Astrocyte (in vitro differentiated cells and primary cell): ENCODE data around the gene FGD2. TPM values are rescaled to one million over a fixed set of nuclear protein-coding genes. Genes with fewer than 3 reads are reported as not detected.

ENCODE experiments used
- DNase-seq: peaks from one replicate; pipeline ENCODE4 v3.0.0-alpha.2; 2010; ENCODE audit warnings: low read depth
- FAIRE-seq: peaks from 2 replicates; lab custom pipeline; 2011; peaks lifted over from hg19 to GRCh38; lab: Jason Lieb, UNC
- H2AFZ ChIP-seq: 2 replicates; pipeline ENCODE4 v1.6.0; 2012; ENCODE audit warnings: low read depth, low read length, inconsistent platforms
- H3K27ac ChIP-seq: 2 replicates; pipeline ENCODE4 v1.5.1; 2011; ENCODE audit warnings: low read depth, low read length, inconsistent platforms
- H3K27me3 ChIP-seq: 2 replicates; pipeline ENCODE4 v1.6.0; 2011; ENCODE audit warnings: low read length, inconsistent platforms; ENCODE audit not compliant: insufficient read depth
- H3K36me3 ChIP-seq: 2 replicates; pipeline ENCODE4 v1.5.1; 2011; ENCODE audit warnings: low read length, inconsistent platforms; ENCODE audit not compliant: insufficient read depth
- H3K4me1 ChIP-seq: 2 replicates; pipeline ENCODE4 v1.5.1; 2011; ENCODE audit warnings: low read length, inconsistent platforms; ENCODE audit not compliant: insufficient read depth
- H3K4me2 ChIP-seq: 2 replicates; pipeline ENCODE4 v1.6.0; 2012; ENCODE audit warnings: low read length, inconsistent platforms
- H3K4me3 ChIP-seq: 2 replicates; pipeline ENCODE4 v1.5.1; 2011; ENCODE audit warnings: low read depth, mild to moderate bottlenecking, low read length, inconsistent platforms; ENCODE audit not compliant: insufficient read depth
- H3K79me2 ChIP-seq: 2 replicates; pipeline ENCODE4 v1.6.0; 2012; ENCODE audit warnings: mild to moderate bottlenecking, low read length, inconsistent platforms; ENCODE audit not compliant: insufficient read depth
- H3K9ac ChIP-seq: 2 replicates; pipeline ENCODE4 v1.6.0; 2012; ENCODE audit warnings: mild to moderate bottlenecking, low read length, inconsistent platforms
- H3K9me3 ChIP-seq: 2 replicates; pipeline ENCODE4 v1.5.1; 2012; ENCODE audit warnings: low read depth, mild to moderate bottlenecking, low read length, inconsistent platforms; ENCODE audit not compliant: insufficient read depth
- H4K20me1 ChIP-seq: 2 replicates; pipeline ENCODE4 v1.6.0; 2012; ENCODE audit warnings: low read length, inconsistent platforms; ENCODE audit not compliant: insufficient read depth
- H3K27ac Mint-ChIP-seq: one replicate; pipeline ENCODE4 v1.8.0; 2021; ENCODE audit warnings: mild to moderate bottlenecking, mixed read lengths; ENCODE audit not compliant: unreplicated experiment
- H3K27me3 Mint-ChIP-seq: one replicate; pipeline ENCODE4 v1.8.0; 2021; ENCODE audit warnings: low read depth, mixed read lengths; ENCODE audit not compliant: unreplicated experiment
- H3K36me3 Mint-ChIP-seq: one replicate; pipeline ENCODE4 v1.8.0; 2021; ENCODE audit warnings: low read depth, mixed read lengths; ENCODE audit not compliant: unreplicated experiment
- H3K4me1 Mint-ChIP-seq: one replicate; pipeline ENCODE4 v1.8.0; 2021; ENCODE audit warnings: low read depth, mixed read lengths; ENCODE audit not compliant: unreplicated experiment
- H3K4me3 Mint-ChIP-seq: one replicate; pipeline ENCODE4 v1.8.0; 2021; ENCODE audit warnings: mild to moderate bottlenecking, moderate library complexity, mixed read lengths; ENCODE audit not compliant: unreplicated experiment
- H3K9me3 Mint-ChIP-seq: one replicate; pipeline ENCODE4 v1.8.0; 2021; ENCODE audit warnings: mild to moderate bottlenecking, mixed read lengths; ENCODE audit not compliant: unreplicated experiment
- EZH2 ChIP-seq: IDR thresholded peaks from 2 replicates; pipeline ENCODE4 v1.6.1; 2012; ENCODE audit warnings: mild to moderate bottlenecking, low read length, inconsistent platforms; ENCODE audit not compliant: insufficient read depth
- total RNA-seq: library from RNA; stranded (reverse); gene quantifications from 2 replicates; pipeline ENCODE4 v1.2.1, GENCODE V29; 2021
- TF ChIP-seq, protein P1 (sequence below): IDR thresholded peaks from 2 replicates; pipeline ENCODE4 v1.5.1; 2011; ENCODE audit warnings: low read depth, mild to moderate bottlenecking, inconsistent platforms, low read length, moderate library complexity; ENCODE audit not compliant: insufficient read depth

FGD2 gene
- total RNA-seq, 1 donor from 2014 or later = not detected

- TF ChIP-seq, protein P1, sequence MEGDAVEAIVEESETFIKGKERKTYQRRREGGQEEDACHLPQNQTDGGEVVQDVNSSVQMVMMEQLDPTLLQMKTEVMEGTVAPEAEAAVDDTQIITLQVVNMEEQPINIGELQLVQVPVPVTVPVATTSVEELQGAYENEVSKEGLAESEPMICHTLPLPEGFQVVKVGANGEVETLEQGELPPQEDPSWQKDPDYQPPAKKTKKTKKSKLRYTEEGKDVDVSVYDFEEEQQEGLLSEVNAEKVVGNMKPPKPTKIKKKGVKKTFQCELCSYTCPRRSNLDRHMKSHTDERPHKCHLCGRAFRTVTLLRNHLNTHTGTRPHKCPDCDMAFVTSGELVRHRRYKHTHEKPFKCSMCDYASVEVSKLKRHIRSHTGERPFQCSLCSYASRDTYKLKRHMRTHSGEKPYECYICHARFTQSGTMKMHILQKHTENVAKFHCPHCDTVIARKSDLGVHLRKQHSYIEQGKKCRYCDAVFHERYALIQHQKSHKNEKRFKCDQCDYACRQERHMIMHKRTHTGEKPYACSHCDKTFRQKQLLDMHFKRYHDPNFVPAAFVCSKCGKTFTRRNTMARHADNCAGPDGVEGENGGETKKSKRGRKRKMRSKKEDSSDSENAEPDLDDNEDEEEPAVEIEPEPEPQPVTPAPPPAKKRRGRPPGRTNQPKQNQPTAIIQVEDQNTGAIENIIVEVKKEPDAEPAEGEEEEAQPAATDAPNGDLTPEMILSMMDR = no peak
- no peak for TF ChIP-seq EZH2
- FAIRE-seq (no peak), DNase-seq (peak; percentile 52)
- Histone ChIP-seq H3K27ac (no peak overlapping the region), H4K20me1 (no peaks in the 10 kb centered on the region), H2AFZ (no peak overlapping the region), H3K36me3 (no peaks in the 10 kb centered on the region), H3K4me2 (no peak overlapping the region), H3K9ac (no peak overlapping the region), H3K4me1 (peaks cover 12% of the 10 kb centered on the region), H3K79me2 (no peaks in the 10 kb centered on the region), H3K9me3 (no peaks in the 10 kb centered on the region), H3K27me3 (no peaks in the 10 kb centered on the region), H3K4me3 (no peak overlapping the region)
- peak overlapping the region; percentile 58 for H3K27ac Mint-ChIP-seq
- H3K9me3 Mint-ChIP-seq = no peaks in the 10 kb centered on the region
- H3K27me3 Mint-ChIP-seq = peaks cover 4% of the 10 kb centered on the region
- H3K4me3 Mint-ChIP-seq = no peak overlapping the region
- no peaks in the 10 kb centered on the region for H3K36me3 Mint-ChIP-seq
- peaks cover 27% of the 10 kb centered on the region for H3K4me1 Mint-ChIP-seq
These were observed 68.8 kb downstream of the FGD2 start for GRCh38 chr6:37074053-37074827.

DNA sequence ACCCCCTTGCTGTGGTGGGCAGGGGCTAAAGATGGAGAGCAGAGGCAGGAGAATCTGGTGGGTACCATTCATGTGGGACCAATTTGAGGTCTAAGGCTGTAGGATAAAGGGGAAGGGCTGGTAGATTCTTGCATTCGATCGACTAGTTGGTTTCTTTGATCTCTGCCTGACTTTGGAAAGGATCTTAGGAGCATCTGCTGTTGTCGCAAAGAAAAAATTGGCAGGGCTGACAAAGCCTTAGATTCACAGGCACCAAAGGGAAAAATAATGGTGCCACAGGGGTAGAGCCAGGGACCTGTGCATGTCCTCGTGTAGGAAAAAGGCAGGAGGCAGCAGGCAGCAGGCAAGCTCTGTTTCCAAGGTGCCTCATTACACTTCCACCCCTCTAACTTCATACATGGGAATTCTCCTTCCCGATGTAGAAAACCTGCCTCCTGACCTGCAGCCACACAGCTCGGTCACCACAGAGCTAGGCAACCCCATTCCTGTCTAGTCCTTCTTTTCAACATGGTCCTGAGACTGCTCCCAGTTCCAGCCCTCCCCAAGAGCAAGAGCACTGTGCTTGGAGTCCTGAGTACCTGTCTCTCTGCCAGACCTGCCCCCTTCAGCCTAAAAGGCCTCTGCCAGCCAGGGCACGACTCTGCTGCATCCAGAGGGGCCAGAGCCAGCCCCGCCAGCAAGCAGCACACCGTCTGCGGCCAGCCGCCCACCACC, 71.9 kb downstream of the FGD2 start:
- Mint-ChIP-seq H3K4me3 (no peak overlapping the region), H3K36me3 (no peaks in the 10 kb centered on the region), H3K27me3 (peaks cover 2% of the 10 kb centered on the region), H3K27ac (peak overlapping the region; percentile 53), H3K9me3 (peaks cover 2% of the 10 kb centered on the region), H3K4me1 (peaks cover 18% of the 10 kb centered on the region)
- no peaks in the 10 kb centered on the region for H4K20me1 ChIP-seq
- peak overlapping the region; percentile 34 for H3K9ac ChIP-seq
- peaks cover 12% of the 10 kb centered on the region for H3K4me1 ChIP-seq
- H3K27me3 ChIP-seq = no peaks in the 10 kb centered on the region
- FAIRE-seq (no peak), DNase-seq (no peak)
- H3K4me3 ChIP-seq = no peak overlapping the region
- peak overlapping the region; percentile 22 for H2AFZ ChIP-seq
- TF ChIP-seq, protein P1 = no peak
- TF ChIP-seq EZH2 = no peak
- H3K9me3 ChIP-seq = no peaks in the 10 kb centered on the region
- H3K27ac ChIP-seq = no peak overlapping the region
- no peaks in the 10 kb centered on the region for H3K79me2 ChIP-seq
- H3K4me2 ChIP-seq = peak overlapping the region; percentile 70
- no peaks in the 10 kb centered on the region for H3K36me3 ChIP-seq
